NCI-H510A (cell line): ENCODE measurements around the gene TRIM41.
"Not testable (repeated sequence)": the region's sequence is repeated elsewhere in the genome, so short reads cannot be mapped to it uniquely, and the experiment has no call there.

Source experiments
- DNase-seq: peaks from one replicate; lab custom pipeline; 2025; lab: John Stamatoyannopoulos, UW

TRIM41 gene

GRCh38 chr5:181223058-181223728, at the start of gene TRIM41:
Gene TRIM41, plus strand, starts transcription at chr5:181223281. Its CDS starts 719 bp downstream, at chr5:181224000.
- DNase-seq, result no peak

- no peak for DNase-seq
These were observed 49.4 kb upstream of the TRIM41 start for GRCh38 chr5:181173420-181174342.

- no peak for DNase-seq
These were observed 46.7 kb upstream of the TRIM41 start for GRCh38 chr5:181176254-181176952.

- DNase-seq, result not testable (repeated sequence)
These were observed 45.5 kb upstream of the TRIM41 start for GRCh38 chr5:181177559-181177958.

DNA sequence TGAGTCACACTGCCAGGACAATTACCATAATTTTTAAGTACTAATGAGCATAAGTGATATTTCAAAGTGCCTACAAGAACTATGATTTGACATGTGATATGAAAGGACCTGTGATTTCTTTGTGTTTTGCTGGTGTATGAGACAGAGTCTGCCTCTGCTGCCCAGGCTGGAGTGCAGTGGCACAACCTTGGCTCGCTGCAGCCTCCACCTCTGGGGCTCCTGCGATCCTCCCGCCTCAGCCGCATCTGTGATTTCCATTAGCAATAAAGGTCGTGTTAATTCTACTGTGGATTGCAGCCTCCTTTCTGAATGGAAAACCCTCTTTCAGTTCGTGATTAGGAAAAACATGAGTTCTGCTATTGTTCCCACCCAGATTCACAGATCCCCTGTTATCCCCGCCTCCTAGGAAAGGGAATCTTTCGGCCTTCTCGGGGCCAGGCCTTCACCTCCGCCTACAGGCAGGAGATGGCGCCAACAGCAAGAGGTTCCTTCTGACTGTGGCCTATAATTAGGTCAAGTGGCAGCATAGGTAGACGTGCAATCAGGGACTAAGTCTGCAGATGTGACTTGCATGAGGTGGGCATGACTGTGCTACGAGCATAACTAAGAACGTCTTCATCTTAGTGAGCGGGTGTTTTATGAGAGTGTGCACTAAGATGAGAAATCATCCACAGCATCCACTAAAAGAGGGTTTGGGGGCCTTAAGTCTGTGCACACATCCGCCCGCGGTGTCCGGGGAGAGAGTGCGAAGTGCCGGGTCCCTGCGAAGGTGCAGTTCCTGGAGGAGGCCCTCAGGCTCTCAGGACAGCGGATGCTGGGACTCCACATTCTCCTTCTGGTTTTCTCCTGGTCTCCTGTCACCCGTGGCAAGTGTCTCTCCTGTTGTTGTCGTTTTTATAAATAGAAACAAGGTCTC, 41.2 kb upstream of the TRIM41 start:
- no peak for DNase-seq

DNA sequence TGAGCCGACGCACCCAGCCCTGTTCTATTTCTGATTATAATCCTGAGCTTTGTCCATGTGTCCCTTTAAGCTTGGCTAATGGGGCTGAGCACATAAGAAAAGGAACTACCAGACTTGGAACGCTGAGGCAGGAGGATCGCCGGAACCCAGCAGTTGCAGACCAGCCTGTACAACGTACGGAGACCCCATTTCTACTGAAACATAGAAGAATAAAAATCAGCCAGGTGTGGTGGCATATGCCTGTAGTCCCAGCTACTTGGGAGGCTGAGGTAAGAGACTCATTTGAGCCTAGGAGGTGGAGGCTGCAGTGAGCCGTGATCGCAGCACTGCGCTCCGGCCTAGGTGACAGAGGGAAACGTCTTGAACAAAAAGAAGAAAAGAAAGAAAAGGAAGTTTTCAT, 40.4 kb upstream of the TRIM41 start:
- no peak for DNase-seq

GRCh38 chr5:181184845-181185216, 38.2 kb upstream of the TRIM41 start:
- no peak for DNase-seq

- no peak for DNase-seq
These were observed 37.5 kb upstream of the TRIM41 start for GRCh38 chr5:181185560-181185959.

- DNase-seq, result no peak
These were observed 37.1 kb upstream of the TRIM41 start for GRCh38 chr5:181186022-181186421.

GRCh38 chr5:181186986-181187499, 36.0 kb upstream of the TRIM41 start:
- DNase-seq, result no peak

- no peak for DNase-seq
These were observed 35.4 kb upstream of the TRIM41 start for GRCh38 chr5:181187500-181188213.

- DNase-seq, result no peak
These were observed 34.2 kb upstream of the TRIM41 start for GRCh38 chr5:181188700-181189362.

DNA sequence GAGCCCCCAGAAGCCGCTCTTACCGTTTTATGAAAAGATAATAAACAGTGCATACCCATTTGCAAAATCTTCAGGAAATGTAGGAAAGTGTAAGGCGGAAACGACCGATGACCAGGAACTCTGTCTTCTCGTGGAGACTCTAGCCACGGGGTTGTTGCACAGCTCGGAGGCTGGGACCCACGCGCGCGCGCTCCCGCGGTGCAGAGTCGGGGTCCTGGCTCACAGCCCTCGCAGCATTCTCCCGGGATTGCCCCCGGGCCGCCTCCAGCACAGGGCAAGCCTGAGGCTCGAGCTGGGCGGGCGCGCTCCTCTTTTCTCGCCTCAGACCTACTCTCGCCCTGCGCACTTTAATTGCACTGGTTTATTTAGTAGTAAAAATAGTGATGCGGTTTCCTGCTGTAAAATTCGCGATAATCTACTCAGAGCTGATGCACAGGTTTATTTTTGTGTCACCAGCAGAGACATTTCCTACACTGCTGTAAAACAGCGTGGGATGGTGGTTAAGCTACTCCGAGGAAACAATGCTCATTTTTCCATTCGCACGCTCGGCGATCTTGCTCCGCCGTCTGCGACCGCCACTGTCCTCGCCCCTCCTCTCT, 33.6 kb upstream of the TRIM41 start:
- DNase-seq, result no peak

DNA sequence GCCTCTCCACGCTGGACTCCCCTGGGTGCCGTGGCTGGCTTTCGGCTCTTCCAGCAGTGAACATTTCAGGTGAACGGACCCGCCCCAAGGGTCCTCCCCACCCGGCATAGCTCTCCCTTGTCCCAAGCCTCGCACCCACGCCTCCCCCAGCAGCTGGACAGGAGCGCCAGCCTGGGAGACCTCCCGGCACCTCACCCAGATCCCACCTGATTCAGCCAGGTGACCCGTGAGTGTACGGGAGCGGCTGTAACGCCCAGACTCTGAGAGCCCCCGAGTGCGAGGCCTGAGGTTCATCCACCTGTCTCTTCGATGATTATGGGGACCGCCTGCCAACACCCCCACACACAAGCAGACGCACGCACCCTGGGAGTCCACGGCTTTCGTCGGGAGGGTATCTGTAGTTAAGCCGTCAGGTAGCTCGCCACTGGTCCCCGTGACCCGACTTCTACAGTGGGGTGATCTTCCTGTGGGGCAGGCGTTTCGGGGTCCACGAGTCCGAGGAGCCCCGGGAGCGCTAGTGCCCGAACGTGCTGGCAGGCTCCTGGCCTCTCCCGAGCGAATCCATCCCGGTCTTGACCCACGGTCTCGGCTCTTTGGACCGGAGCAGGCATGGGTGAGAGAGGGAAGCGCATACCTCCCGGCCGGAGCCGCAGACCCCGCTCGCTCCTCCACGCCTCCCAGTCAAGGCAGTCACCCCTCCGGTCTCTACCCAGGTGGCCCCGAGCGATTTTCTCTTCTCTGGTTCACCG, 32.9 kb upstream of the TRIM41 start:
- no peak for DNase-seq

- no peak for DNase-seq
These were observed 32.2 kb upstream of the TRIM41 start for GRCh38 chr5:181190711-181191525.

DNA sequence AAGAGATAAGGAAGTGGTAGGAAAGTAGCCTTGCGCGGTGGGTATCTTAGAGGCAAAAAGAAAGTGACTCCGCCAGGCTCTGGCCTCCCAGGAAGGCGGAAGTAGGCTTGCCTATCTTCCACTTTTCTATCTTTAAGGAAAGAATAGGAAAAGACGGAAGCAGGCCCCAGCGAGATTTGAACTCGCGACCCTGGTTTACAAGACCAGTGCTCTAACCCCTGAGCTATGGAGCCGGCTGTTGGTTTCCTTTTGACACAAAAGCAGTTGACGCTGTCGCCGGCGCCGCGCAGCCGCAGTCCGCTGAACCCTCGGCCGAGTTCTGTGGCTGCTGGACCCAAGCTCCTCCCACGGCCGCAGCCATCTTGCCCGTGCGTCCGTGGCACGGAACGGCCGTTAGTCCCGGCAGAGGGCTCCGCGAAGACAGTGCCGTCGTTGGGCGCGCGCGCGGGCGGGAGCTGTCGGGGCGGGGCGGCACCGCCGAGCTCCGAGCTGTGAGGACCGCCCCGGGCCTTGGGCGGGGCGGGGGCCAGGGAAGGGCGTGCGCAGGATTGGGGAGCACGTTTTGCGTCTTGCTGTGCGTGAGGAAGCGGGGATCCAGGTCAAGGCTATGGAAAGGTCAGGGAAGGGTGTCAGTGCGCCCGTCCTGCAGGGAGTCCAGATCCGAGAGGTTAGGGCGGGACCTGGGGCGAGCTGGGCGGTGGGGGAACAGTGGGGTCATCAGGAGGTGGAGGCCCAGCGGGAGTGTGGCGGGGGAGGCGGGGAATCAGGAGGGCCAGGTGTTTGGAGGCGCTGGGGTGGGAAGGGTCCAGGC, 31.4 kb upstream of the TRIM41 start:
- DNase-seq, result no peak

DNA sequence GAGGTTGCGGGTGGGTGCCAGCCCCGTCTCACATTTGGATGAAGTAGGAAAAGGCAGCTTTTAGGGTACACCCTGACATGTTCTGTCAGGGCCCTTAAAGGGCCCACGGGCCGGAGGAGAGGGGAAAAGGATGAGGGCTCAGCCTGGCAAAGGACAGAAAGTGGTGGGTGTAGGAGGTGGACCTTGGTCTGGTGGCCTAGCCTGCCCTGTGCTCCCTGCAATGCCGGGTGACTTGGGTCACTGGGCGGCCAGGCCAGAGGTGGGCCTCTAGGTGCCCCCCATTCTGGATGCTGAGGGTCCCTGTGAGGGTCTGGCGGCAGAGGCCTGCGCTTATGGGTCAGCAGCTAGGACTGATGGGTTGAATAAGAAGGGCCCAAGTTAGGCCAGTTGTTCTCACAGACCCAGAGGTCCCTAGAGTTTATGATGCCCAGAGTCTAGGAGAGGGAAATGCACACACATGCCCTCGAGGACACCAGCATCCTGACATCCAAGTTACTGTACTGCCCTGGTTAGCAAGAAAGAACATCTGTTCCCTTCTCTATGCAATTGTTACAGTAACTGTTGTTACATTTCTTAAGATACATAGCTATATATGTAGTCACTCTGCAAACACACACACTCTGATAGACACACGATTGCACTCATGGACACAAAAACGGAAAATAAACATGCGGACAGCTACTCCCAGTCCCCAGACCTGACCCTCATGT, 30.6 kb upstream of the TRIM41 start:
- no peak for DNase-seq
